ENCODE results near the gene KCNT1.

GRCh38 chr9:135795391-135795790, 93.4 kb downstream of the KCNT1 start:
- TF ChIP-seq, protein P1, sequence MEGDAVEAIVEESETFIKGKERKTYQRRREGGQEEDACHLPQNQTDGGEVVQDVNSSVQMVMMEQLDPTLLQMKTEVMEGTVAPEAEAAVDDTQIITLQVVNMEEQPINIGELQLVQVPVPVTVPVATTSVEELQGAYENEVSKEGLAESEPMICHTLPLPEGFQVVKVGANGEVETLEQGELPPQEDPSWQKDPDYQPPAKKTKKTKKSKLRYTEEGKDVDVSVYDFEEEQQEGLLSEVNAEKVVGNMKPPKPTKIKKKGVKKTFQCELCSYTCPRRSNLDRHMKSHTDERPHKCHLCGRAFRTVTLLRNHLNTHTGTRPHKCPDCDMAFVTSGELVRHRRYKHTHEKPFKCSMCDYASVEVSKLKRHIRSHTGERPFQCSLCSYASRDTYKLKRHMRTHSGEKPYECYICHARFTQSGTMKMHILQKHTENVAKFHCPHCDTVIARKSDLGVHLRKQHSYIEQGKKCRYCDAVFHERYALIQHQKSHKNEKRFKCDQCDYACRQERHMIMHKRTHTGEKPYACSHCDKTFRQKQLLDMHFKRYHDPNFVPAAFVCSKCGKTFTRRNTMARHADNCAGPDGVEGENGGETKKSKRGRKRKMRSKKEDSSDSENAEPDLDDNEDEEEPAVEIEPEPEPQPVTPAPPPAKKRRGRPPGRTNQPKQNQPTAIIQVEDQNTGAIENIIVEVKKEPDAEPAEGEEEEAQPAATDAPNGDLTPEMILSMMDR (optimal IDR thresholded peaks at IDR 0.05 in 1 of 3, IDR thresholded peaks at IDR 0.05 in 1 of 3, conservative IDR thresholded peaks at IDR 0.05 in 1 of 3; ENCODE audit: extremely low read depth in 1 of 3, insufficient read depth in 2 of 3, low read length in 3 of 3): no peak
- TF ChIP-seq EZH2 (IDR thresholded peaks at IDR 0.05; ENCODE audit: low read length): no peak

All from keratinocyte (primary cell).